ENCODE results near the gene RASD2.

The RASD2 gene

DNA sequence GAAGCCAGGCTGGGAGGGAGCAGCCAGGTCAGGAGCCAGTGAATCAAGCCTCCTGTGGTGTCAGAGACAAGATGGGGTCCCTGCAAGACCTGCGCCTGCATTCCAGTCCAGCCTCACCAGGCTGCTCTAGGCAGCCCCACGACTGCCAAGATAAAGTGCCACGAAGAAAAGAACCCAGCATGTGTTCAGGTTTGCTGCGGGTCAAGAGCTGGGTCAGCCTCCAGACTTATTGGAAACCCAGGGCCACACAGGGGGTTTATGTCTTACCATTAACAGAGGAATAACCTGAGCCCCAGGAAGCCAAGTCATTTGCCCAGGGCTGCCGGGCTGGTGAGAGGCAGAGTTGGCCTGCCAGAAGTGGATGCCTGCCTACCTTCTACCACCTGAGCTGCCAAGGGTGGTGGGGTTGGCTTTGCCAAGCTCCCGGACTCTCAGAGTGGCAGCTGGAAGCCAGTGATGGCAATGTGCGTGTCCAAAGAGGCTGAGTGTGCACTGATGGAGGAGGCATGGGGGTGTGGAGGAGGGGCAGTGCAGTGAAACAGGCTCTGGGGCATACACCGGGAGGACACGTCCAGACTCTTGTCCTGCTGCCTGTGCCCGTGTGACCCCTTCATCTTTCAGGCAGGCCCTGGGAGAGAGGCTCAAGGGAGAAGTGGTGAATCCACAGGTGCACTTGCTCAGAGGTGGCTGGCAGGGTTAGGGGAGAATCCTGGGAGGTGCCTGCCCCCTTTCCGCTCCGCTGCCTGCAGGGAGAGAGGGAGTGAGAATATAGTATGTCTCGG is 1.7 kb downstream of the RASD2 start:
- DNase-seq: no peak

DNA sequence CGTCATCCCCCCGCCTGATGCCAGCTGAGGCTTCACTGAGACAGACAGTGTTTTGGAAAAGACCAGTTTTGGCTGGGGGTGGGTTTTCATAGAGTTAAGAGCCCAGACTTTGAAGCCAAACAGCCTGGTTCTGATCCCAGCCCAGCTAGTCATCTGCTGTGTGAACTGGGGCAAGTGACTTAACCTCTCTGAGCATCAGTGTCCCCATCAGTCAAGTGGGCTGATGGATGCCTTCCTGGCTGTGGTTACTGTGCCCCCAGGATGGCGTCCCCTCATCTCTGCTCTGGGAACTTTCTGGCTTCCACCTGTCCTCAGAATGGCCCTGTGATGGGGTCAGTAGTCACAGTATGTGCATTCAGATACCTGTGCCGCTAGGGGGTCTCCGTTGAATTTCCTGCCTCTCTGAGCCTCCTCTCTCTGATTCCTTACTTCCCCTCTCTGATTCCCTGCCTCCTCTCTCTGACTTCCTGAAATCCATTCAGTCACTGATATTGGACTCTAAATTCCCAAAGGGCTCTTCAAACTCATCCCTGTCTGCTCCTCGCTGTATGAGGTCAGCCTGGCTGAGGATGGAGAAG is 2.4 kb downstream of the RASD2 start:
- no peak for DNase-seq

DNA sequence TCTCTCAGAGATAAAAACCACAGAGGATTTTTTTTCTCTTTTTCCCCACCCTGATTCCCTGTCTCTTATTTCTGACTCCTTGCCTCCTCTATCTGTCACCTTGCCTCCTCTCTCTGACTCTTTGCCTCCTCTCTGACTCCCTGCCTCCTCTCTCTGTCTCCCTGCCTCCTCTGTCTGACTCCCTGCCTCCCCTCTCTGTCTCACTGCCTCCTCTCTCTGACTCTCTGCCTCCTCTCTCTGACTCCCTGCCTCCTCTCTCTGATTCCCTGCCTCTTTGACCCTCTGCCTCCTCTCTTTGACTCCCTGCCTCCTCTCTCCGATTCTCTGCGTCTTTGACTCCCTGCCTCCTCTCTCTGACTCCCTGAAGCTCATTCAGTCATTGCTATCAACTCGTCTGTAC is 3.1 kb downstream of the RASD2 start:
- DNase-seq: no peak

DNA sequence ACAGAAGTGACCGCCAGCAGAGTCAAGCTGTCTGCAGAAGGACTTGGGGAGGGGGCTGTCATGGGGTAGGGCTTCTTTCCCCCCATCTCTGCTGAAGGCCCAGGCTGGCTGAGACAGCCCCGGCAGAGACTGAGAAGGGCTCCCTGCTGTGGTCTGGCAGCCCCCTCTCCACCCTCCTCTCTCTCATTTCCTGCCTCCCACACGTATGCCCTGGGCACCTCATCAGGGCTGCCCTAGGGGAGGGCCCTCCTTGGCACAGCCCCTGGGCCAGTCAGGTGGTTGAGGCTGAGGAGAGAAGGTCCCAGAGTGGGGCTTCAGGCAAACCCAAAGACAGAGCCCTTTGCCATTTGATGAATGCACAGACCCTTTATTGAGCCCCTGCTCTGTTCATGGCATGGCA is 3.6 kb downstream of the RASD2 start:
- DNase-seq: no peak

DNA sequence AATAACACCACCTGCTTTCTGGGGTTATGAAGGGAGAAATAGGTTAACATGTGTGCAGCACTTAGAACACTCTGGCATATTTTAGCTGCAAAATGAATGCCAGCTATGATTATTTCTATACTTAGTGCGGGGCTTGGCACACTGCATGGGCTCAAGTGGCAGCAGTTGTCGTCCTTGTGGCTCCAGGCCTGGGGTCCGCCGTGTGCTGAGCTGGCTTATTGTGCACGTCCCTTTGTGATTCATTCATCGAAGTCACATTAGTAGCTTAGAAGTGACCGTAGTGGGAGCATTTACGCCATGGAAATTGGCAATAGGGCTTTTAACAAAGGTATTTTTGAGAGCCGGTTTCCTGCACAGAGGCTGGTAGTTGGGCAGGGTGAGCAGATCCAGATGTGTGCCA is 4.2 kb downstream of the RASD2 start:
- no peak for DNase-seq

DNA sequence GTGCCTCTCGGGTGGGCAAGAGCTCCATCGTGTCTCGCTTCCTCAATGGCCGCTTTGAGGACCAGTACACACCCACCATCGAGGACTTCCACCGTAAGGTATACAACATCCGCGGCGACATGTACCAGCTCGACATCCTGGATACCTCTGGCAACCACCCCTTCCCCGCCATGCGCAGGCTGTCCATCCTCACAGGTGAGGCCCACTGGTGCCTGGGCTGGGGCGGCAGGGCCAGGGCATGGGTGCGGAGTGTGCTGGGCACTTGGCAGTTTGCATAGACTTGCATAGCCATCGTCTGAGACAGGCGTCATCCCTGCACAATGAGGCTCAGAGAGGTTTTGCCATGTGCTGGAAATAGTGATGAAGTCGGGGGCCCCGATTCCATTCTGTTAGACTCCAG is 6.3 kb downstream of the RASD2 start:
- DNase-seq: no peak

DNA sequence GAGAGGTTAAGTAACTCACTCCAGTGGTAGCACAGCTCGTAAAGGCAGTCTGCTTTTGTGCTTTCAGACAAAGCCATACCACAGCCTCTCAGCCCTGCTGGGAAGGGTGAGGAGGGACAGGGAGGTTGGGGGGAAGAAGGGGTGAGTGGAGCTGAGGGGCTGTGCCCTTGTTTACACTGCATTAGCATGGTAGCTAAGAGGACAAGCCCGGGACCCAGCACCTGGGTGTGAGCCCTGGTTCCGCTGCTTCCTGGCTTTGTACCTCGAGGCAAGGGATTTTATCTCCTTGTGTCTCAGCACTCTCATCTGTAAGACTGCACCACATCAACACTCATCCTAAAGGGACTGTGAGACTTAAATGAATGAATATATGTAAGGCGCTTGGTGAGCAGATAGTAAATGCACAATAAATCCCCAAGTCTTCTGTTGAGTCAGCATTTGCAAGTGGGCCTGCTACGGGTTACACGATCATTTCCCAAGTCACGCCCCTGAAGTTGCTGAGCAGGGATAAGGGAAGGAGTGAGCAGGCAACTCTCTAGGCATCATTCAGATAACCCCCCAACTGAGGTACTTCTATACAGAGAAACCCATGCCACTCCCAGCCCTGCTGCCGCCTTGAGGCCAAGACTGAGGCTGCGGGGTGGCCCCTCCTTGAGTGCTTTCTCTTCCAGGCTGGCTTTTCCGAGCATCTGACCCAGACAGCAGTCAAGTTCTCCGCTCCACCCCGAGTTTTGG is 7.5 kb downstream of the RASD2 start:
- DNase-seq: no peak

DNA sequence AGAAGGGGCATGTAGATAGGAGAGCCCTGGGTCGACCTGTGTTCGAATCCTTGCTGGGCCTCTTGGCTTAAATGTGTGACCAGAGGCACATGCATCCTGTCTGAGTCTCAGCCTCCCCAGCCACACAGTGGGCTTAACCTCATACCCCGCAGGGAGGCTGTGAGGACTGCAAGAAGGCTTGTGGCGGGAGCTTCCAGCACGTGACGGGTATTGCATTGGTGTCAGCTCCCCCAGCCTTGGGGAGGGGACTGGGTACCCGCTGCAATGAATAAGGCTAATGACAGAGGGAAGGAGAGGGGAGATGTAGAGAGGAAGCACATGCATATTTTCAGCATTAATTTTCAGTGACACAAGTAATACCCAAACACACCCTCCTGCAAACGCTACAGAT is 8.1 kb downstream of the RASD2 start:
- no peak for DNase-seq

DNA sequence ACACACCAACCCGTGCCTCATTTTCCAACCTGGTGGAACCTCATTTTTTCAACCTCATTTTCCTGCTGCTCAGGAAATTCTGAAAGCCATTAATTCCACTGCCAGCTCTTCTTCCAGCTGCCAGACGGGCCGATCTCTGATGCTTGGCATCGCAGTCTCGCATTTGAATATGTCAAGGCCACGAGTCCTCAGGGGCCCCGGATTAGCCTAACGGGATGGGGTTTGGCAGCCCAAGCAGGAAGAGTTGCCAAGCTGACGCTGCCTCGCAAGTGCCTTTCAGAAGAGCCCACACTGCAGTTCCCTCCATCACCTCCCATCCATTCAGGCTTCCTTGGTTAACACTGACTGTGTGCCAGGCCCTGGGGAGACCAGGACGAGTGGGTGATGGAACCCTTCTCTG is 8.7 kb downstream of the RASD2 start:
- DNase-seq: no peak

DNA sequence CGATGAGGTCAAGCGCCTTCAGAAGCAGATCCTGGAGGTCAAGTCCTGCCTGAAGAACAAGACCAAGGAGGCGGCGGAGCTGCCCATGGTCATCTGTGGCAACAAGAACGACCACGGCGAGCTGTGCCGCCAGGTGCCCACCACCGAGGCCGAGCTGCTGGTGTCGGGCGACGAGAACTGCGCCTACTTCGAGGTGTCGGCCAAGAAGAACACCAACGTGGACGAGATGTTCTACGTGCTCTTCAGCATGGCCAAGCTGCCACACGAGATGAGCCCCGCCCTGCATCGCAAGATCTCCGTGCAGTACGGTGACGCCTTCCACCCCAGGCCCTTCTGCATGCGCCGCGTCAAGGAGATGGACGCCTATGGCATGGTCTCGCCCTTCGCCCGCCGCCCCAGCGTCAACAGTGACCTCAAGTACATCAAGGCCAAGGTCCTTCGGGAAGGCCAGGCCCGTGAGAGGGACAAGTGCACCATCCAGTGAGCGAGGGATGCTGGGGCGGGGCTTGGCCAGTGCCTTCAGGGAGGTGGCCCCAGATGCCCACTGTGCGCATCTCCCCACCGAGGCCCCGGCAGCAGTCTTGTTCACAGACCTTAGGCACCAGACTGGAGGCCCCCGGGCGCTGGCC is 11.0 kb downstream of the RASD2 start:
- DNase-seq: no peak

DNA sequence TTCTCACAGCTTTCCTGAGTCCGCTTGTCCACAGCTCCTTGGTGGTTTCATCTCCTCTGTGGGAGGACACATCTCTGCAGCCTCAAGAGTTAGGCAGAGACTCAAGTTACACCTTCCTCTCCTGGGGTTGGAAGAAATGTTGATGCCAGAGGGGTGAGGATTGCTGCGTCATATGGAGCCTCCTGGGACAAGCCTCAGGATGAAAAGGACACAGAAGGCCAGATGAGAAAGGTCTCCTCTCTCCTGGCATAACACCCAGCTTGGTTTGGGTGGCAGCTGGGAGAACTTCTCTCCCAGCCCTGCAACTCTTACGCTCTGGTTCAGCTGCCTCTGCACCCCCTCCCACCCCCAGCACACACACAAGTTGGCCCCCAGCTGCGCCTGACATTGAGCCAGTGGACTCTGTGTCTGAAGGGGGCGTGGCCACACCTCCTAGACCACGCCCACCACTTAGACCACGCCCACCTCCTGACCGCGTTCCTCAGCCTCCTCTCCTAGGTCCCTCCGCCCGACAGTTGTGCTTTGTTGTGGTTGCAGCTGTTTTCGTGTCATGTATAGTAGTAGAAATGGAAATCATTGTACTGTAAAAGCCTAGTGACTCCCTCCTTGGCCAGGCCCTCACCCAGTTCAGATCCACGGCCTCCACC is 11.7 kb downstream of the RASD2 start:
- peak; percentile 21 for DNase-seq

DNA sequence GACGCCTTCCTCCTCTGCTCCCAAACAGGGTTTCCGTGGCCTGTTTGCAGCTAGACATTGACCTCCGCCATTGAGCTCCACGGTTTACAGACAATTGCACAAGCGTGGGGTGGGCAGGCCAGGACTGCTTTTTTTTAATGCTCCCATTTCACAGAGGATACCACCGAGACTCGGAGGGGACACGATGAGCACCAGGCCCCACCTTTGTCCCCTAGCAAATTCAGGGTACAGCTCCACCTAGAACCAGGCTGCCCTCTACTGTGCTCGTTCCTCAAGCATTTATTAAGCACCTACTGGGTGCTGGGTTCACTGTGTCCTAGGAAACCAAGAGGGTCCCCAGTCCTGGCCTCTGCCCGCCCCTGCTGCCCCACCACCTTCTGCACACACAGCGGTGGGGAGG is 12.2 kb downstream of the RASD2 start:
- no peak for DNase-seq

DNA sequence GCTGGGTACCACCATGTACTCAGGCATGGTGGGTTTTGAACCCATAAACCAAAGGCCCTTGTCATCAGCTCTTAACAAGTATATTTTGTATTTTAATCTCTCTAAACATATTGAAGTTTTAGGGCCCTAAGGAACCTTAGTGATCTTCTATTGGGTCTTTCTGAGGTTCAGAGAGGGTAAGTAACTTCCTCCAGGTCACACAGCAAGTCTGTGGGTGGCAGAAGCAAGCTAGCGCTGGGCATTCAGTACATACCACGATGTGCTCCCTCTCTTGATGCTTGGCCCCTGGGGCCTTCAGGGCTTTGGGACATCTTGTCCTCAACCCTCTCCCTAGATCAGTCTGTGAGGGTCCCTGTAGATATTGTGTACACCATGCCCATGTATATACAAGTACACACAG is 12.7 kb downstream of the RASD2 start:
- no peak for DNase-seq

DNA sequence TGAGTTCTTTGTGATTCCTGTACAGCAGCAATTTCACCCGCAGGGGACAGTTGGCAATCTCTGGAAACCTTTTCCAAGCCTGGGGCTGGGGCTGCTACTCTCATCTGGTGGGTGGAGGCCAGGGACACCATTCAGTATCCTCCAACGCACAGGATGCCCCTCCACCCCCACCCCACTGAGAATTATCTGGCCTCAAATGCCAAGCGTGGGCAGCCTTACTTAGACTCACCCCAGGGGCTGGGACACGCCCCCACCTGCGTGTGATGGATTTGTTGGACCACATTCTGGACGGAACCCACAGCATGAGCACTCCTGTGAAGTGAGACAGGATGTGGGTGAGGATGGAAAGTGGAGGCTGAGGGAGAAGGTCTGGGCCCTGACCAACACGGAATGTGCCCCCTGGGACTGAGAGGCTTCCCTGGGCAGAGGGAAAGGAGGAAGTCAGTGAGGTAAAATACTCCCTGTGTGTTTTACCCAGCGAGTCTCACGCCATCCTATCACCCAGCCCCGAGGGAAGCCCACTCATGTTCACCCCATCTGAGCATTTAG is 13.7 kb downstream of the RASD2 start:
- no peak for DNase-seq

DNA sequence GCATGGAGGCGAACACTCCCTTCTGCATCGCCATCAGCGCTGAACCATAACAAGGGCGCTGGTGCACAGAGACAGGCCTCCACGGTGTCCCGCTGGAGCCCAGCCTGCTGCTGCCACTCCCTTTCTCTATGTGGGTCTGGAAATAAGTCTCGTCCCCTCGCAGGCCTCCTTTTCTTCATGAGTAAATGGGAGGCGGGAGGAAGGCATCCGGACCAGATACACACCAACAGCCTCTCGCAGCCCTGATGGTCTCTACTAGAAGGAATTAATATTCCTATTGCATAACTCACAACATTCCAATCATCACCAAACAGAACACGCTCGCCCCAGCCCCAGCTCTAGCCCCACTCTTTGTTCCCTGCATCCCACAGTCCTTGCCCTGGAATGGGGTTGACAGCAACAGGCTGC is 14.9 kb downstream of the RASD2 start:
- no peak for DNase-seq

DNA sequence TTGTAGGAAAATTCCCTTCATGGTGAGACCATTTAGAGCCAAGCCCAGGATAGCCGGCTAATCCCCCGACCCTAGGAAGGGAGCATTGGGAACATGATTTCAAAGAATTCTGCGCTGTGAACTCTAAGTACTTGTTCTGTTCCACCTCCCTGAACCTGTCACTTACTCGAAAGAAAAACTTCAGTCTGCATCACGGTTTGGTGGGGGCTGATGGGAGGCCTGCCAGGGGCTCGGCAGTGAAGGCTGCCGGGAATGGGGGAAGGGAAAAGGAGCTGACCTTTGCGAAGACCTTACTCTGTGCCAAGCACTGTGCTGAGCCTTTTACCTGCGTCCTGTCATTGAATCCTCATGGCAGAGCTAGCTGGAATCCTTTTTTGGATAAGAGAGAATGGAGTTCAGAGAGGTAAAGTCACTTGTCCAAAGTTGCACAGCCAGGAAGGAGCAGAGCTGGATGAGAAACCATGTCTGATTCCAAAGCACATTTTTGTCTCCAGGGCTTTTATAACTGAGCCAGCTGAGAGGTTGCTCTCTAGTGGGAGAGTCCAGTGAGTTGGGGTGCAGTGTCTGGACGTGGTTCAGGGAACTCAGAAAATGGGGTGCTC is 15.4 kb downstream of the RASD2 start:
- DNase-seq: no peak

DNA sequence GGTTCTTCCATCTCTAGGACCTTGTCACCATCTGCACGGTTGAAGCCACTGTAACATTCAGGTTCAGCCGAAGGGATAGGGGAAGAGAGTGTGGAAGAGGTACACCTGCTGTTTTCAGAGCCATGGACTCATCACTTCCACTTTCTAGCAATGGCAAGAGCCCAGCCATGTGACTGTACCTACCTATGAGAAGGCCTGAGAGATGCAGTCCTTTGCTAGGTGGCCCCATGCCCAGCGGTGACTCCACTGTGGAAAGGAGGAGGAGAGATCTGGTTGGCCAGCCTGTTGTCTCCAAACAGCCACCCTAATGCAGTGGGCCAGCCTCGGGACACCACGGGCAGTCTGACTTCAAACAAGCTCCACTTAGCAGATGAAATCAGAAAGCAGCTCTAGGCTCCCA is 16.0 kb downstream of the RASD2 start:
- no peak for DNase-seq

DNA sequence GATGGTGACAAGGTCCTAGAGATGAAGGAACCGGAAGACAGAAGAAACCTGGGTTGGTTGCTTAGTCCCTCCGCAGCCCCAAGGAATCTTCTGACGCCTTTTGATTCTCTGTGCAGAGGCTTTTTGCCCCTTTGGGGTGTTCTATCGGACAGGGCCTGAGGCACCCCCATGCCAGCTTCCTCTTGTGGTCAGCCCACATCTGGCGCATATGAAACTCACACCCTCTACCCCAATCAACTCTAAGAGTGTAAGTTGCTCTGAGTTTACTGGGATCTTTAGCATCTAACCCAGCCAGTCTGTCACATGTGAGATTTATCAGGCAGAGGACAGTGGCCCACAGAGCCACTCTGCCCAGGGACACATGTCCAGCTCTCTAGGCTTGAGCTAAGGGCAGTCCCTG is 17.4 kb downstream of the RASD2 start:
- no peak for DNase-seq

DNA sequence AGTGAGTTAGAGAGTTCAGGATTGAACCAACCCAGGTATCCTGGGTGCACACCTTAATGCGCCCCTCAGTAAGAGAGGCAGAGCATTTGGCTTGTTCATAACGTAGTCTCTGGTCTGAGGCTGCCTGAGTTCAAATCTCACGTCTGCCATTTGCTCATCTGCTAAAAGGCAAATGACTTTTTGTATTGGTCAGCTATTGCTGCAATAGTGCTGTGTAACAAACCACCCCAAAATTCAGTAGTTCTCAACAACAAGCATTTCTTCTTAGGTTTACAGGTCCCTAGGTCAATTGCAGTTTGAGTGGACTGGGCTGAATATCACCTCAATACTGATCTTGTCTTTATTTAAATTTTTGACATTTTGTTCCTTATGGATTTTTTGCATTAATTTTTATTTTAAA is 18.1 kb downstream of the RASD2 start:
- no peak for DNase-seq

DNA sequence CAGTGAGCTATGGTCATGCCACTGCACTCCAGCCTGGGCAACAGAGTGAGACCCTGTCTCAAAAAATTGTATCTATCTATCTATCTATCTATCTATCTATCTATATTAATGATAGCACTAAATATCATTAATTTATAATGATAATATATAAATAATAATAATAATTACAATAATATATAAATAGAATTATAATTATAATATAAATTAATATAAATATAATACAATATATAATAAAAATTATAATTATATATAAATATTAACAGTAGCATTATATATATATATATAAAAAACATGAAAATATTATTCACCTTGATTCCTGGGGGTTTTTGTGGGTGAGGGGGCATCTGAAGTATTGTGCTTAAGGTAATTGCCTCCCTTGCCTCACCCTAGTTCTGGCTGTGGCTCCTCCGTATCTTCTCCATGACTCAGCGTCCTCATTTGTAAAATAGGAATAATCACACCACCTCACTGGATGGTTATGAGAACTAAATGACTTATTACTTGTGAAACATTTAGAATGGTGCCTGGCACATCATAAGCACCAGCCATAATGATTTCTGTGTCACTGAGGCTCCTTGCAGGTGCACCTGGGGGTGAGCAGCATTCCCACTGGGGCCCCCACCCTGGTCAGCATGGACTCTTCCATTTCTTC is 18.8 kb downstream of the RASD2 start:
- no peak for DNase-seq

DNA sequence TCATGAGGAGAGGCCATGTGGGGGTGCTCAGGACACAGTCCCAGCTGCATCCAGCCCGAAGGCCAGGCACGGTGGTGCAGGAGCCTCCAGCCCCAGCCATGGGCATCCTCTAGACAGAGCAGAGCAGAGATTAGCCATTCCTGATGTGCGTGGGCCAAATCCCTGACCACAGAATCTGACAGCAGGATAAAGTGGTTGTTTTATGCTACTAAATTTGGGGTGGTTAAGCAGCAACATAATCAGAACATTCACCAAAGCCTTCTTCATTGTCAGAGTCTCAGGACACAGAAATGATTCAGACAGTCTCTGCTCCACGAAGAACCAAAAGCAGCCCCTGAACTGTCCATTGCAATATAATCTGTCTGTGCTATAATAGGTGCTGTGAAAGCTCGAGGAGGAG is 19.7 kb downstream of the RASD2 start:
- no peak for DNase-seq

DNA sequence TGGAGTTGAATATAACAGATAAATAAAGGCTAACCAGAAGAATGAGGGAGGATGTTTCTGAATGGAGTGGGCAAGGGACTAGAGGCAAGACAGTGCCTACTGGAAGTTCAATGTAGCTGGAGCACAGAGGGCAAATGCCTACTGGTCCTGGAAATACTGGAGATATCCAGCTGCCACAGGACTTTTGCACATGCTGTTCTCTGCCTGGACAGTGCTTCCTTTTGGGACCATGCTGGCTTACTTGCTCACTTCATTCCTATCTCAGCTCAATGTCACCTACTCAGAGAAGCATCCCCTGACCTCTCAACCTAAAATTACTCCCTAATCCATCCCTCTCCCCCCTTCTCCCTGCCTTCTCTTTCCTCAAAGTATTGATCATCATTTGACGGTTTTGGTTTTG is 20.2 kb downstream of the RASD2 start:
- DNase-seq: no peak

Measured in inflammatory macrophage treated with lipopolysaccharide for 4 hours (primary cell).